ACC112 (cell line): ENCODE measurements around the gene GDAP1L1.
"Not testable (repeated sequence)": the region's sequence is repeated elsewhere in the genome, so short reads cannot be mapped to it uniquely, and the experiment has no call there.

Source experiments
- H2AFZ ChIP-seq: fragments of 200-600 bp; sonication (generic); one replicate; pipeline ENCODE4 v1.6.0; 2017; ENCODE audit warnings: antibody characterized with exemption, low read length; ENCODE audit not compliant: unreplicated experiment
- H3K27ac ChIP-seq: fragments of 200-600 bp; sonication (generic); 2 replicates; pipeline ENCODE4 v1.5.1; 2014; ENCODE audit warnings: low read depth, mild to moderate bottlenecking, antibody characterized with exemption, low read length, moderate library complexity
- H3K27me3 ChIP-seq: fragments of 200-600 bp; sonication (generic); 2 replicates; pipeline ENCODE4 v1.6.1; 2014; ENCODE audit warnings: mild to moderate bottlenecking, antibody characterized with exemption, low read length, moderate library complexity, mixed read lengths; ENCODE audit not compliant: insufficient read depth
- H3K36me3 ChIP-seq: fragments of 200-600 bp; sonication (generic); 2 replicates; pipeline ENCODE4 v1.6.1; 2016; ENCODE audit warnings: mild to moderate bottlenecking, antibody characterized with exemption, low read length, moderate library complexity, mixed read lengths; ENCODE audit not compliant: insufficient read depth
- H3K4me1 ChIP-seq: fragments of 200-600 bp; sonication (generic); one replicate; pipeline ENCODE4 v1.6.1; 2016; ENCODE audit warnings: low read length, mixed read lengths; ENCODE audit not compliant: insufficient read depth, unreplicated experiment, control insufficient read depth
- H3K4me3 ChIP-seq: fragments of 200-600 bp; sonication (generic); 2 replicates; pipeline ENCODE4 v1.5.1; 2014; ENCODE audit warnings: mild to moderate bottlenecking, low read depth, low read length
- H3K79me2 ChIP-seq: fragments of 200-600 bp; sonication (generic); one replicate; pipeline ENCODE4 v1.6.0; 2016; ENCODE audit warnings: low read length; ENCODE audit not compliant: control insufficient read depth, unreplicated experiment, insufficient read depth

The GDAP1L1 gene

DNA sequence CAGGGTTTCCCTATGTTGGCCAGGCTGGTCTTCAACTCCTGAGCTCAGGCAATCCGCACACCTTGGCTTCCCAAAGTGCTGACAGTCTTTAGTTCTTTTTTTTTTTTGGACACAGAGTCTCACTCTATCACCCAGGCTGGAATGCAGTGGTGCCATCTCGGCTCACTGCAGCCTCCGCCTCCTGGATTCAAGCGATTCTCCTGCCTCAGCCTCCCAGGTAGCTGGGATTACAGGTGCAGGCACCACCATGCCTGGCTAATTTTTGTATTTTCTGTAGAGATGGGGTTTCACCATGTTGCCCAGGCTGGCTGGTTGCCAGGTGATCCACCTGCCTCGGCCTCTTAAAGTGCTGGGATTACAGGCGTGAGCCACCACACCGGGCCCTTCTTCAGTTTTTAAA is 80.6 kb downstream of the GDAP1L1 start:
- not testable (repeated sequence) for H2AFZ ChIP-seq, H3K27ac ChIP-seq, H3K4me3 ChIP-seq, H3K79me2 ChIP-seq, H3K4me1 ChIP-seq, H3K27me3 ChIP-seq, H3K36me3 ChIP-seq

DNA sequence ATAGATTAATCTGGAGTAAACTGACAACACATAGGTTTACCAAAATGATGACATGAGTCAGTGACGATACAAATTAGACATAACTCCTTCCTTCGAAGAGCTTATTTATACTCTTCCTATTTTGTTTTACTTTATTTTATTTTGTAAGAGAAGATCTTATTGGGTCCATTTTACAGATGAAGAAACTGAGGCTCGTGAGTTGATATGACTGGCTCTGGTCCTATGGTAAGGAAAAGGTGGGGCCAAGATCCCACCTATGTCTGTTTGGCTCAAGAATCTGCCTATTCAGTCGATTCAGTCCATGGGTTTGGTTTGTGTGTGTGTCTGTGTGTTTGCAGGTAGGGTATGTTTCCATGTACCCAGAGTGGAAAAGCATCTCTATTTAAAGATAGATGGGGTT is 81.3 kb downstream of the GDAP1L1 start:
- Histone ChIP-seq H3K79me2 (no peaks in the 10 kb centered on the region), H3K4me3 (no peak overlapping the region), H2AFZ (no peak overlapping the region), H3K36me3 (no peaks in the 10 kb centered on the region), H3K27ac (no peak overlapping the region), H3K4me1 (no peaks in the 10 kb centered on the region), H3K27me3 (no peaks in the 10 kb centered on the region)
